Measurements from ENCODE around the gene NEDD4L. TPM values are rescaled to one million over a fixed set of nuclear protein-coding genes. Genes with fewer than 3 reads are reported as not detected.

NEDD4L gene
- total RNA-seq, 2 experiments from 2014 or later = 11.2 to 13.7 TPM

DNA sequence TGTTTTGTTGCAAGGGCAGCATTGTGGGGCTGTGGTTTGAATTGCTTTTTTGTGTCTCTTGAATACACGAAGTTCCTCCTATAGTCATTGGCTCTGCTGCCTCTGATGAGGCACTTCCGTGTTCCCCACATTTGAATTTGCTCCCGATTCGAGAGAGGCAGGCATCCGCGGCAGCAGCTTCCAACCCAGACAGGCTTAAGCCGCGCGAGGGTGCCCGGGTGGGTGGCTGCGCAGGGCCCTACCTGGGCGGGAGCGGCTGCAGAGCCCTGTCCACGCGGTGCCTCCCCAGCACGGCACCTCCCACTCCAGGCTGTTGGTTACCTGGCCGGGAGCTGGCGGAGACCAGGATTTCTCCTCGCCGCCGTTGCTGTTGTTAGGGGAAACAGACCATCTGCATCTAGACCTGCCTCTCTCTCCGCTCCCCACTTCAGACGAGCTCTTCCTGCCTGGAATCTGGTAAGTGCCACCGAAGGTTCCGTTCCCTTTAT is 151.3 kb downstream of the NEDD4L start:
- H3K36me3 ChIP-seq (ENCODE audit: insufficient read depth, low read length) = no peaks in the 10 kb centered on the region
- H3K9me3 Mint-ChIP-seq = no peaks in the 10 kb centered on the region
- peak overlapping the region; percentile 6 for H3K27ac Mint-ChIP-seq
- H3K4me1 Mint-ChIP-seq (ENCODE audit: low read depth) = peaks cover 20% of the 10 kb centered on the region
- intact Hi-C loops (cut with DNase I, micrococcal nuclease) = loop anchor here in 1 of 2 experiments (5.0 kb wide), 1 partner anchor 117 kb away; no protein-coding TSS in a partner anchor
- TF ChIP-seq, protein P1, sequence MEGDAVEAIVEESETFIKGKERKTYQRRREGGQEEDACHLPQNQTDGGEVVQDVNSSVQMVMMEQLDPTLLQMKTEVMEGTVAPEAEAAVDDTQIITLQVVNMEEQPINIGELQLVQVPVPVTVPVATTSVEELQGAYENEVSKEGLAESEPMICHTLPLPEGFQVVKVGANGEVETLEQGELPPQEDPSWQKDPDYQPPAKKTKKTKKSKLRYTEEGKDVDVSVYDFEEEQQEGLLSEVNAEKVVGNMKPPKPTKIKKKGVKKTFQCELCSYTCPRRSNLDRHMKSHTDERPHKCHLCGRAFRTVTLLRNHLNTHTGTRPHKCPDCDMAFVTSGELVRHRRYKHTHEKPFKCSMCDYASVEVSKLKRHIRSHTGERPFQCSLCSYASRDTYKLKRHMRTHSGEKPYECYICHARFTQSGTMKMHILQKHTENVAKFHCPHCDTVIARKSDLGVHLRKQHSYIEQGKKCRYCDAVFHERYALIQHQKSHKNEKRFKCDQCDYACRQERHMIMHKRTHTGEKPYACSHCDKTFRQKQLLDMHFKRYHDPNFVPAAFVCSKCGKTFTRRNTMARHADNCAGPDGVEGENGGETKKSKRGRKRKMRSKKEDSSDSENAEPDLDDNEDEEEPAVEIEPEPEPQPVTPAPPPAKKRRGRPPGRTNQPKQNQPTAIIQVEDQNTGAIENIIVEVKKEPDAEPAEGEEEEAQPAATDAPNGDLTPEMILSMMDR (IDR thresholded peaks at IDR 0.05) = no peak
- peak overlapping the region; percentile 82 for H3K4me3 Mint-ChIP-seq
- CTCF ChIA-PET = no interaction called here
- peak overlapping the region; percentile 59 for H3K4me3 ChIP-seq (ENCODE audit: low read length)
- POLR2A ChIA-PET = interaction anchor here (1.3 kb wide), 1 partner anchor 17 kb away, joined by 3 read pairs; no protein-coding TSS in a partner anchor
- H3K9me3 ChIP-seq (ENCODE audit: control insufficient read depth in 1 of 2, insufficient read depth in 1 of 2, low read length in 2 of 2) = peaks cover 0 to 3% of the 10 kb centered on the region in 2 experiments
- DNase-seq = peak in 10 of 14 experiments; percentile 2 to 46 (median 22)
- peaks cover 12% of the 10 kb centered on the region for H3K4me1 ChIP-seq (ENCODE audit: insufficient read depth, low read length)
- H3K27me3 Mint-ChIP-seq = peaks cover 10% of the 10 kb centered on the region
- H3K27ac ChIP-seq (ENCODE audit: low read depth in 1 of 2, low read length in 2 of 2) = no peak overlapping the region
- peak; percentile 75 for ATAC-seq (ENCODE audit: poor library complexity)
- peaks cover 3 to 5% of the 10 kb centered on the region in 2 experiments for H3K27me3 ChIP-seq (ENCODE audit: control insufficient read depth in 1 of 2, insufficient read depth in 2 of 2, low read length in 2 of 2)
- H3K36me3 Mint-ChIP-seq (ENCODE audit: low read depth) = no peaks in the 10 kb centered on the region

DNA sequence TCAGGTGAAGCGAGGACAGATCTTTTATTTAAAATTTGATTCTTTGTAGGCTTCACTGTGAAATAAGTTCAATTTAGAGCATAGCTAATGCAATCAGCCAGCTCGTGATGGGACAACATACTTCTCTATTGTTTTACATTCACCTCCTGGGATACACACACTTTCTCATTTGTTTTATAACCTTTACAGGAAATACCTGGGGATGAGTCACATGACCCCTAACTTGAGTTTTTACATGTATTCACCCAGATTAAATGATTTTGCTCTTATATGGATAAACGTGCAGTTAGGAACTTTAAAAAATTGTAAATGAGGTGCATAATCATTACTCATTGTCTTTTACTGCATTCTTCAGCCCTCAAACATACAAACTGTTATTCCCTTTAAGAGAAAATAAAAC is 152.1 kb downstream of the NEDD4L start:
- Mint-ChIP-seq H3K4me1 (ENCODE audit: low read depth) (peaks cover 20% of the 10 kb centered on the region), H3K36me3 (ENCODE audit: low read depth) (no peaks in the 10 kb centered on the region), H3K27ac (peak overlapping the region; percentile 6), H3K4me3 (peak overlapping the region; percentile 82), H3K27me3 (peaks cover 9% of the 10 kb centered on the region), H3K9me3 (no peaks in the 10 kb centered on the region)
- TF ChIP-seq, protein P1 (IDR thresholded peaks at IDR 0.05) = no peak
- Histone ChIP-seq H3K4me1 (ENCODE audit: insufficient read depth, low read length) (peaks cover 12% of the 10 kb centered on the region), H3K27ac (ENCODE audit: low read depth in 1 of 2, low read length in 2 of 2) (no peak overlapping the region), H3K9me3 (ENCODE audit: control insufficient read depth in 1 of 2, insufficient read depth in 1 of 2, low read length in 2 of 2) (peaks cover 0 to 3% of the 10 kb centered on the region in 2 experiments), H3K4me3 (ENCODE audit: low read length) (peak overlapping the region; percentile 59), H3K36me3 (ENCODE audit: insufficient read depth, low read length) (no peaks in the 10 kb centered on the region), H3K27me3 (ENCODE audit: control insufficient read depth in 1 of 2, insufficient read depth in 2 of 2, low read length in 2 of 2) (peaks cover 3 to 5% of the 10 kb centered on the region in 2 experiments)
- intact Hi-C loops (cut with DNase I, micrococcal nuclease) = loop anchor here in 1 of 2 experiments (5.0 kb wide), 1 partner anchor 116 kb away; no protein-coding TSS in a partner anchor
- no peak for ATAC-seq (ENCODE audit: poor library complexity)
- CTCF ChIA-PET = no interaction called here
- no peak for DNase-seq
- POLR2A ChIA-PET = interaction anchor here (1.3 kb wide), 1 partner anchor 18 kb away, joined by 3 read pairs; no protein-coding TSS in a partner anchor

DNA sequence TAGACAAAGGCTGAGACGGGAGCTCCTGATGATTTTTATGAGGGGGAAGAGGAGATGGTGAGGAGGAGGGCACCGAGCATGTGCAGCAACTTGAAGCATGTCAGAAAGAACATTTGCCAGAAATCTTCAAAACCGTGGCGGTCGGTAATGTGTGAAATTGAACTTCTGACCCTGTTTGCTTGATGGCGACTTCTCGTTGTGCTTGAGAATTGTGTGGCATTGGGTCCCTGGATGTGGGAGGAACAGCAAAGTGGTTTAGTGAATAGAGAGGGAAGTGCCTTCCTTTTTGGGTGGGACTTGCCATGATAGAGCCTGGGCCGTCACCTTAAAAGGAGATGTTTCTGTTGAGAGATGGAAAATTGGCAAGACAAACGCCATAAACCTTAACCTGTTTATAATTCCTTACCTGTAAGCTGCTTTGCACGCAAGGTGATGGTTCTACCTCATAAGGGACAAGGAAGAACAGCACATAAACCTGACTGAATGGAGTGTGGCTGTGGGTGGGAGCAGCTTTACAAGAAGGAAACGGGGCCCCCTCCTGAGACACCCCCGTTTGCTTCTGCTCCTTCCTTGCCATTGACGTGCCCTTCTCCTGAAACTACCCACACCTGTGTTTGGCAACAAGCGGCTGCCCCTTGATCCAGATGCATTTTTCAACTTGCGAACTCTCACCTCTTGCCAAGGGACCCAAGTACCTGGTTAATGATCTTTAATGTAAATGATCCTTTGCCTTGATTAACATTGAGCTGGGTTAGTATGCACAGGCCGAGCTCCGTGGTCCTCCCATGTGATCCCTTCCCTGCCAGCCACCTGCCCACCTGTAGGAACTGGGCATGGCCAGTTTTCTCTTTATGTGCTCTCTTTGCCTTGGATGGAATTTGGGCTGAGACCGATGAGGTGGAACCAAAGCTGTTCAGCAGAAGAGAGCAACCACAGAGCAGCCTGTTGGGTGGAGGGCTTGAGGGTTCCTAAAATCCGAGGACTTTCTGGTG is 153.2 kb downstream of the NEDD4L start:
- Mint-ChIP-seq H3K4me1 (ENCODE audit: low read depth) (peaks cover 20% of the 10 kb centered on the region), H3K27me3 (peaks cover 4% of the 10 kb centered on the region), H3K4me3 (no peak overlapping the region), H3K27ac (no peak overlapping the region), H3K9me3 (no peaks in the 10 kb centered on the region), H3K36me3 (ENCODE audit: low read depth) (no peaks in the 10 kb centered on the region)
- DNase-seq = no peak
- POLR2A ChIA-PET = no interaction called here
- Histone ChIP-seq H3K27me3 (ENCODE audit: control insufficient read depth in 1 of 2, insufficient read depth in 2 of 2, low read length in 2 of 2) (peaks cover 3 to 5% of the 10 kb centered on the region in 2 experiments), H3K36me3 (ENCODE audit: insufficient read depth, low read length) (no peaks in the 10 kb centered on the region), H3K4me1 (ENCODE audit: insufficient read depth, low read length) (peaks cover 12% of the 10 kb centered on the region), H3K27ac (ENCODE audit: low read depth in 1 of 2, low read length in 2 of 2) (no peak overlapping the region), H3K4me3 (ENCODE audit: low read length) (no peak overlapping the region), H3K9me3 (ENCODE audit: control insufficient read depth in 1 of 2, insufficient read depth in 1 of 2, low read length in 2 of 2) (peaks cover 0 to 3% of the 10 kb centered on the region in 2 experiments)
- intact Hi-C loops (cut with DNase I, micrococcal nuclease) = loop anchor here in 1 of 2 experiments (5.0 kb wide), 1 partner anchor 115 kb away; no protein-coding TSS in a partner anchor
- TF ChIP-seq, protein P1 (IDR thresholded peaks at IDR 0.05) = no peak
- CTCF ChIA-PET = no interaction called here
- ATAC-seq (ENCODE audit: poor library complexity) = no peak

Measured in CD4-positive, alpha-beta T cell (primary cell).